Measurements from ENCODE around the gene KRT32.

The KRT32 gene

GRCh38 chr17:41512546-41513167 is 45.5 kb upstream of the KRT32 start:
- no peak for TF ChIP-seq FOXP2 (optimal IDR thresholded peaks at IDR 0.05; ENCODE audit: borderline replicate concordance, extremely low read depth, extremely low read length, insufficient read depth)
- no peak for TF ChIP-seq TAF1 (IDR thresholded peaks at IDR 0.05; ENCODE audit: borderline replicate concordance, insufficient read depth, low read length)
- no peak for TF ChIP-seq SIN3A (IDR thresholded peaks at IDR 0.05; ENCODE audit: borderline replicate concordance, insufficient read depth, low read length)
- no peak for TF ChIP-seq POLR2AphosphoS5 (IDR thresholded peaks at IDR 0.05; ENCODE audit: low read depth, low read length)
- no peak for TF ChIP-seq REST (IDR thresholded peaks at IDR 0.05; ENCODE audit: insufficient read depth in 1 of 2, low read depth in 2 of 2, low read length in 2 of 2)

GRCh38 chr17:41511716-41512115 is 44.5 kb upstream of the KRT32 start:
- TF ChIP-seq TAF1 (IDR thresholded peaks at IDR 0.05; ENCODE audit: borderline replicate concordance, insufficient read depth, low read length) (no peak), SIN3A (IDR thresholded peaks at IDR 0.05; ENCODE audit: borderline replicate concordance, insufficient read depth, low read length) (no peak), POLR2AphosphoS5 (IDR thresholded peaks at IDR 0.05; ENCODE audit: low read depth, low read length) (no peak), FOXP2 (optimal IDR thresholded peaks at IDR 0.05; ENCODE audit: borderline replicate concordance, extremely low read depth, extremely low read length, insufficient read depth) (no peak), REST (IDR thresholded peaks at IDR 0.05; ENCODE audit: insufficient read depth in 1 of 2, low read depth in 2 of 2, low read length in 2 of 2) (no peak)

GRCh38 chr17:41511116-41511515 is 43.9 kb upstream of the KRT32 start:
- TF ChIP-seq POLR2AphosphoS5 (IDR thresholded peaks at IDR 0.05; ENCODE audit: low read depth, low read length) (no peak), TAF1 (IDR thresholded peaks at IDR 0.05; ENCODE audit: borderline replicate concordance, insufficient read depth, low read length) (no peak), FOXP2 (optimal IDR thresholded peaks at IDR 0.05; ENCODE audit: borderline replicate concordance, extremely low read depth, extremely low read length, insufficient read depth) (no peak), SIN3A (IDR thresholded peaks at IDR 0.05; ENCODE audit: borderline replicate concordance, insufficient read depth, low read length) (no peak), REST (IDR thresholded peaks at IDR 0.05; ENCODE audit: insufficient read depth in 1 of 2, low read depth in 2 of 2, low read length in 2 of 2) (no peak)

- TF ChIP-seq REST (IDR thresholded peaks at IDR 0.05; ENCODE audit: insufficient read depth in 1 of 2, low read depth in 2 of 2, low read length in 2 of 2) (no peak), POLR2AphosphoS5 (IDR thresholded peaks at IDR 0.05; ENCODE audit: low read depth, low read length) (no peak), FOXP2 (optimal IDR thresholded peaks at IDR 0.05; ENCODE audit: borderline replicate concordance, extremely low read depth, extremely low read length, insufficient read depth) (no peak), TAF1 (IDR thresholded peaks at IDR 0.05; ENCODE audit: borderline replicate concordance, insufficient read depth, low read length) (no peak), SIN3A (IDR thresholded peaks at IDR 0.05; ENCODE audit: borderline replicate concordance, insufficient read depth, low read length) (no peak)
Observed at GRCh38 chr17:41510251-41511065, 43.3 kb upstream of the KRT32 start.
